ENCODE data around the gene LMF1.
A peak's percentile ranks its signal among the peaks of the same experiment; 100 is the strongest.

The LMF1 gene

GRCh38 chr16:984736-985636, 14.2 kb upstream of the LMF1 start:
- no peak for DNase-seq

- DNase-seq = no peak
These were observed 13.4 kb upstream of the LMF1 start for GRCh38 chr16:984121-984694.

GRCh38 chr16:983044-984030, 12.6 kb upstream of the LMF1 start:
- DNase-seq = no peak

GRCh38 chr16:982145-983043, 11.6 kb upstream of the LMF1 start:
- DNase-seq = no peak

GRCh38 chr16:981695-982144, 10.9 kb upstream of the LMF1 start, which contains the start of gene SOX8:
TSS of gene SOX8 (plus strand) at chr16:981770. CDS start at chr16:981923, 153 bp downstream.
- DNase-seq = no peak

- DNase-seq = no peak
These were observed 9.7 kb upstream of the LMF1 start for GRCh38 chr16:980595-980854.

GRCh38 chr16:979859-980594, 9.2 kb upstream of the LMF1 start:
- no peak for DNase-seq

GRCh38 chr16:979147-979546, 8.4 kb upstream of the LMF1 start:
- no peak for DNase-seq

GRCh38 chr16:978403-978802, 7.6 kb upstream of the LMF1 start:
- no peak for DNase-seq

GRCh38 chr16:977896-978295, 7.1 kb upstream of the LMF1 start:
- DNase-seq = no peak

GRCh38 chr16:977081-977701, 6.4 kb upstream of the LMF1 start:
- no peak for DNase-seq

- peak; percentile 20 for DNase-seq
These were observed 5.7 kb upstream of the LMF1 start for GRCh38 chr16:976389-976931.

GRCh38 chr16:975291-975690, 4.5 kb upstream of the LMF1 start:
- DNase-seq = no peak

- no peak for DNase-seq
These were observed 4.0 kb upstream of the LMF1 start for GRCh38 chr16:974611-975261.

GRCh38 chr16:974001-974601, 3.3 kb upstream of the LMF1 start:
- no peak for DNase-seq

GRCh38 chr16:973366-973765, 2.6 kb upstream of the LMF1 start:
- DNase-seq = no peak

GRCh38 chr16:972316-973002, 1.7 kb upstream of the LMF1 start:
- no peak for DNase-seq

GRCh38 chr16:971981-972315, 1.2 kb upstream of the LMF1 start:
- DNase-seq = no peak

GRCh38 chr16:971582-971905, 760 bp upstream of the LMF1 start:
- DNase-seq = no peak

GRCh38 chr16:970386-970765, 408 bp downstream of the LMF1 start:
- DNase-seq = no peak

Data from CD4-positive, alpha-beta T cell treated with Interleukin-17A for 1 hour (primary cell).